SU-DHL-6 (cell line): ENCODE results near the gene ZMYND10.

Experiments
- CTCF ChIP-seq: fragments of 200-600 bp; sonication (generic); IDR thresholded peaks from one replicate; pipeline ENCODE4 v1.5.1; 2017; ENCODE audit warnings: antibody characterized with exemption, mild to moderate bottlenecking, low read length, moderate library complexity; ENCODE audit not compliant: insufficient read depth, poor library complexity, severe bottlenecking
- EZH2phosphoT487 ChIP-seq: fragments of 200-600 bp; sonication (generic), shearing (Covaris generic); conservative IDR thresholded peaks from 2 replicates; pipeline ENCODE4 v1.6.1; 2018; ENCODE audit warnings: mild to moderate bottlenecking, antibody characterized with exemption, low read length, moderate library complexity, mixed read lengths

DNA sequence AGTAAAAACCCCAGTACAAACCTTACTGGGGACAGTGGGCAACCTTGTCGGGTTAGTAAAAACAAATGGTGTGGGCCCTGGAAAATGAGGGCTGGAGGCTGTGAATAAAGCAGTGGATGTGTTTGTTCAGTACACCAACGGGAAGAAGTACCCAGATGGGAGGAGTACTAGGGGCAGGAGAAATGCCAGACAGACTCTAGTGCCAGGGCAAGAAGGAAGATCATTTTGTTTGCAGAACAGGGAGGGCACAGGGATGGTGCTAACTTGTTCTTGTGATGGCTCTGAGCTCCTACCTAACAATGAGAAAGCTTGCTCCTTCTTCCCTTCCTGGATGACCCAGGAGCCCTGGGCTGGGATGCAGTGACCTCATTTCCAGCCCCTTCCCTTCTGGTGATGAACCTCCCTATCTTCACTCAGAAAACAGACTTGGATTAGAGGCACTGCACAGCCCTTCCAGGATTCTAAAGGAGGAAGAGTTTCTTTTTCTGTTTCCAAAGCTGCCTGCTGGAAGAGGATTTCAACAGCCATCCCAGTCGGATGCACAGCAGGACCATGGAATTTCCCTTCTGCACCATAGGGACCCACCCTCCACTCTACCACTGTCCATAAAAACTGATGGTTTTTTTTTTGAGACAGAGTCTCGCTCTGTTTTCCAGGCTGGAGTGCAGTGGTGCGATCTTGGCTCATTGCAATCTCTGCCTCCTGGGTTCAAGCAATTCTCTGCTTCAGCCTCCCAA lies 11.0 kb downstream of the ZMYND10 start:
- TF ChIP-seq CTCF (no peak), EZH2phosphoT487 (no peak)
